HepG2 (cell line): ENCODE measurements around the gene CD300A. TPM values are rescaled to one million over a fixed set of nuclear protein-coding genes. Genes with fewer than 3 reads are reported as not detected.

Experiments
- CHD2 ChIP-seq: IDR thresholded peaks from 2 replicates; pipeline ENCODE4 v1.6.1; 2011; ENCODE audit warnings: low read depth, low read length, improper control_type of control experiment
- CREB3 ChIP-seq: sonication (generic); formaldehyde crosslinking; IDR thresholded peaks from 2 replicates; pipeline ENCODE4 v1.5.0; 2020; ENCODE audit warnings: missing genetic modification reagents
- HOXA5 ChIP-seq: sonication (generic); formaldehyde crosslinking; IDR thresholded peaks from 2 replicates; pipeline ENCODE4 v1.4.0; 2020; ENCODE audit warnings: missing genetic modification reagents
- JUND ChIP-seq: sonication (generic); formaldehyde crosslinking; IDR thresholded peaks from 2 replicates; pipeline ENCODE4 v1.8.0; 2022; ENCODE audit warnings: mild to moderate bottlenecking, missing genetic modification reagents
- MYNN ChIP-seq: sonication (generic); formaldehyde crosslinking; IDR thresholded peaks from 2 replicates; pipeline ENCODE4 v1.4.0; 2020; ENCODE audit warnings: mild to moderate bottlenecking, low read depth, missing genetic modification reagents
- NFAT5 ChIP-seq: sonication (generic); formaldehyde crosslinking; IDR thresholded peaks from 2 replicates; pipeline ENCODE4 v1.4.0; 2020; ENCODE audit warnings: missing genetic modification reagents
- NPAS2 ChIP-seq: sonication (generic); formaldehyde crosslinking; IDR thresholded peaks from 2 replicates; pipeline ENCODE4 v1.8.0; 2022; ENCODE audit warnings: mild to moderate bottlenecking, missing genetic modification reagents, borderline replicate concordance
- NR2F2 ChIP-seq: IDR thresholded peaks from 2 replicates; pipeline ENCODE4 v1.6.1; 2012; ENCODE audit warnings: low read depth, inconsistent platforms, borderline replicate concordance
- PLRG1 ChIP-seq: fragments of 450-650 bp; conservative IDR thresholded peaks from 2 replicates; pipeline ENCODE4 v1.6.1; 2016
- RNF2 ChIP-seq: fragments of 450-650 bp; conservative IDR thresholded peaks from 2 replicates; pipeline ENCODE4 v1.6.1; 2016; ENCODE audit warnings: low read depth
- RXRB ChIP-seq: IDR thresholded peaks from 2 replicates; pipeline ENCODE4 v1.6.1; 2016; ENCODE audit warnings: borderline replicate concordance, missing genetic modification reagents, missing compliant biosample characterization
- SMYD3 ChIP-seq: sonication (generic); formaldehyde crosslinking; IDR thresholded peaks from 2 replicates; pipeline ENCODE4 v1.8.1; 2023; ENCODE audit warnings: mild to moderate bottlenecking, missing genetic modification reagents
- ZBTB7B ChIP-seq: sonication (generic); formaldehyde crosslinking; IDR thresholded peaks from 2 replicates; pipeline ENCODE4 v1.4.0; 2020; ENCODE audit warnings: missing genetic modification reagents
- ZFP1 ChIP-seq: IDR thresholded peaks from 2 replicates; pipeline ENCODE4 v1.6.1; 2016
- ZNF512B ChIP-seq: sonication (generic); formaldehyde crosslinking; IDR thresholded peaks from 2 replicates; pipeline ENCODE4 v1.5.1; 2020; ENCODE audit warnings: missing genetic modification reagents, mild to moderate bottlenecking, borderline replicate concordance
- ZNF556 ChIP-seq: sonication (generic); formaldehyde crosslinking; IDR thresholded peaks from 2 replicates; pipeline ENCODE4 v1.4.0; 2020; ENCODE audit warnings: mild to moderate bottlenecking, missing genetic modification reagents, borderline replicate concordance
- ZNF564 ChIP-seq: sonication (generic); formaldehyde crosslinking; IDR thresholded peaks from 2 replicates; pipeline ENCODE4 v1.8.1; 2023; ENCODE audit warnings: mild to moderate bottlenecking, missing genetic modification reagents
- ZNF577 ChIP-seq: sonication (generic); formaldehyde crosslinking; IDR thresholded peaks from 2 replicates; pipeline ENCODE4 v1.4.0; 2020; ENCODE audit warnings: mild to moderate bottlenecking, low read depth, missing genetic modification reagents, borderline replicate concordance
- ZNF678 ChIP-seq: sonication (generic); formaldehyde crosslinking; IDR thresholded peaks from 2 replicates; pipeline ENCODE4 v1.4.0; 2020; ENCODE audit warnings: mild to moderate bottlenecking, missing genetic modification reagents
- ZNF704 ChIP-seq: sonication (generic); formaldehyde crosslinking; IDR thresholded peaks from 2 replicates; pipeline ENCODE4 v1.8.1; 2023; ENCODE audit warnings: mild to moderate bottlenecking, inconsistent platforms, moderate library complexity, missing genetic modification reagents, borderline replicate concordance
- polyA plus RNA-seq, 8 experiments: library from polyadenylated mRNA; depleted of rRNA in 3 of 8; stranded (reverse) in 7 of 8; unstranded in 1 of 8; fragments of >200 nt; fragmentation: Illumina TruSeq in 4 of 8; extraction: Trizol in 4 of 8; gene quantifications; 2 replicates each; pipeline versions ENCODE4 v1.2.1 to v1.2.3, GENCODE V29; 2011 to 2016; ENCODE audit warnings: low read depth in 4 of 8, missing spikeins in 1 of 8, mixed read lengths in 1 of 8; ENCODE audit not compliant: insufficient read depth in 1 of 8
- total RNA-seq, 5 experiments: library from RNA; depleted of rRNA; stranded (reverse); fragments of >200 nt; fragmentation: Illumina TruSeq; extraction: Trizol; gene quantifications; 2 replicates each; pipeline ENCODE4 v1.2.3, GENCODE V29; 2016; ENCODE audit warnings: low read depth in 1 of 5

CD300A gene
- total and polyA plus RNA-seq, 2 of the 13 experiments (the other 11 are each of a cell fraction or from before 2014, with no cell fraction given), result not detected

- TF ChIP-seq CHD2, result no peak
- TF ChIP-seq NFAT5, result no peak
- no peak for TF ChIP-seq PLRG1
- no peak for TF ChIP-seq NPAS2 (CRISPR knock-in tag)
- TF ChIP-seq ZBTB7B (CRISPR knock-in tag), result peak; percentile 68; the same call in 1 of the 2 replicates
- TF ChIP-seq ZNF556 (CRISPR knock-in tag), result no peak
- TF ChIP-seq ZNF564, result 0 out of 2 replicates have a peak, but pooled peaks have one; percentile 61
- no peak; the same call in 1 of the 2 replicates for TF ChIP-seq ZFP1 (CRISPR knock-in tag)
- no peak for TF ChIP-seq MYNN (CRISPR knock-in tag)
- no peak for TF ChIP-seq CREB3
- TF ChIP-seq RXRB (CRISPR knock-in tag), result 0 out of 2 replicates have a peak, but pooled peaks have one; percentile 39
- TF ChIP-seq ZNF577 (CRISPR knock-in tag), result peak; percentile 57; the same call in 1 of the 2 replicates
- TF ChIP-seq ZNF704 (CRISPR knock-in tag), result no peak; the same call in 1 of the 2 replicates
- TF ChIP-seq ZNF512B (CRISPR knock-in tag), result peak; percentile 87; the same call in 1 of the 2 replicates
- no peak for TF ChIP-seq ZNF678 (CRISPR knock-in tag)
- no peak for TF ChIP-seq SMYD3 (CRISPR knock-in tag)
- TF ChIP-seq RNF2, result no peak
- TF ChIP-seq NR2F2, result no peak
- no peak for TF ChIP-seq HOXA5 (CRISPR knock-in tag)
- no peak; the same call in none of the 2 replicates for TF ChIP-seq JUND (CRISPR knock-in tag)
These were observed 49.0 kb upstream of the CD300A start (continued) for GRCh38 chr17:74417178-74418045.
